MG63 (cell line): ENCODE results near the gene PLEKHG2. TPM values are rescaled to one million over a fixed set of nuclear protein-coding genes. Genes with fewer than 3 reads are reported as not detected.

ENCODE experiments used
- total RNA-seq: library from RNA; depleted of rRNA; stranded (reverse); fragments of >200 nt; shearing (Covaris generic); gene quantifications from 2 replicates; pipeline ENCODE4 v1.2.3, GENCODE V29; 2014; ENCODE audit warnings: low replicate concordance; rRNA removed

Gene PLEKHG2
- total RNA-seq, 1 experiment from 2014 or later, result 12.4 TPM

Other genes starting within 250 kb of the PLEKHG2 start
- not detected in 2 replicates for gene NCCRP1, start 215.7 kb upstream of the PLEKHG2 start, total RNA-seq
- not detected in 2 replicates for gene SYCN, start 208.4 kb upstream of the PLEKHG2 start, total RNA-seq
- gene IFNL3, start 167.7 kb upstream of the PLEKHG2 start, total RNA-seq, result not detected in 2 replicates
- gene IFNL4, start 163.8 kb upstream of the PLEKHG2 start, total RNA-seq, result not detected in 2 replicates
- gene IFNL2, start 144.3 kb upstream of the PLEKHG2 start, total RNA-seq, result not detected in 2 replicates
- gene IFNL1, start 116.3 kb upstream of the PLEKHG2 start, total RNA-seq, result not detected in 2 replicates
- 0.07 and 0.23 TPM in 2 replicates for gene LRFN1, start 91.8 kb upstream of the PLEKHG2 start, total RNA-seq
- gene GMFG, start 76.6 kb upstream of the PLEKHG2 start, total RNA-seq, result not detected in 2 replicates
- gene SAMD4B, start 70.2 kb upstream of the PLEKHG2 start, total RNA-seq, result 27.5 and 37.0 TPM in 2 replicates
- 62.0 and 62.4 TPM in 2 replicates for gene PAF1, start 21.6 kb upstream of the PLEKHG2 start, total RNA-seq
- 18.1 and 26.5 TPM in 2 replicates for gene MED29, start 21.3 kb upstream of the PLEKHG2 start, total RNA-seq
- 0.66 and 1.4 TPM in 2 replicates for gene ZFP36, start 5.8 kb upstream of the PLEKHG2 start, total RNA-seq
- gene RPS16, start 23.3 kb downstream of the PLEKHG2 start, total RNA-seq, result 95.9 and 97.8 TPM in 2 replicates
- gene SUPT5H, start 32.9 kb downstream of the PLEKHG2 start, total RNA-seq, result 55.9 and 102 TPM in 2 replicates
- 166 and 218 TPM in 2 replicates for gene TIMM50, start 68.2 kb downstream of the PLEKHG2 start, total RNA-seq
- gene DLL3, start 86.3 kb downstream of the PLEKHG2 start, total RNA-seq, result 1.7 and 5.6 TPM in 2 replicates
- not detected in 2 replicates for gene SELENOV, start 102.5 kb downstream of the PLEKHG2 start, total RNA-seq
- gene EID2B, start 120.2 kb downstream of the PLEKHG2 start, total RNA-seq, result 4.0 and 5.5 TPM in 2 replicates
- 15.3 and 17.5 TPM in 2 replicates for gene EID2, start 127.5 kb downstream of the PLEKHG2 start, total RNA-seq
- gene LGALS13, start 189.9 kb downstream of the PLEKHG2 start, total RNA-seq, result not detected in 2 replicates
- not detected in 2 replicates for gene LGALS16, start 243.2 kb downstream of the PLEKHG2 start, total RNA-seq